ENCODE results near the gene PNISR.

- TF ChIP-seq, protein P1, sequence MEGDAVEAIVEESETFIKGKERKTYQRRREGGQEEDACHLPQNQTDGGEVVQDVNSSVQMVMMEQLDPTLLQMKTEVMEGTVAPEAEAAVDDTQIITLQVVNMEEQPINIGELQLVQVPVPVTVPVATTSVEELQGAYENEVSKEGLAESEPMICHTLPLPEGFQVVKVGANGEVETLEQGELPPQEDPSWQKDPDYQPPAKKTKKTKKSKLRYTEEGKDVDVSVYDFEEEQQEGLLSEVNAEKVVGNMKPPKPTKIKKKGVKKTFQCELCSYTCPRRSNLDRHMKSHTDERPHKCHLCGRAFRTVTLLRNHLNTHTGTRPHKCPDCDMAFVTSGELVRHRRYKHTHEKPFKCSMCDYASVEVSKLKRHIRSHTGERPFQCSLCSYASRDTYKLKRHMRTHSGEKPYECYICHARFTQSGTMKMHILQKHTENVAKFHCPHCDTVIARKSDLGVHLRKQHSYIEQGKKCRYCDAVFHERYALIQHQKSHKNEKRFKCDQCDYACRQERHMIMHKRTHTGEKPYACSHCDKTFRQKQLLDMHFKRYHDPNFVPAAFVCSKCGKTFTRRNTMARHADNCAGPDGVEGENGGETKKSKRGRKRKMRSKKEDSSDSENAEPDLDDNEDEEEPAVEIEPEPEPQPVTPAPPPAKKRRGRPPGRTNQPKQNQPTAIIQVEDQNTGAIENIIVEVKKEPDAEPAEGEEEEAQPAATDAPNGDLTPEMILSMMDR (conservative IDR thresholded peaks at IDR 0.05; ENCODE audit: low read length): no peak
- no peak for TF ChIP-seq EZH2phosphoT487 (IDR thresholded peaks at IDR 0.05; ENCODE audit: borderline replicate concordance, low read depth, low read length)
Observed at GRCh38 chr6:99416892-99417767, 8.0 kb downstream of the PNISR start.

All from OCI-LY7 (cell line).